OCI-LY7 (cell line): ENCODE results near the gene EMP1.

Experiments used
- EZH2phosphoT487 ChIP-seq: fragments of 200-600 bp; sonication (generic); IDR thresholded peaks from 2 replicates; pipeline ENCODE4 v1.6.1; 2018; ENCODE audit warnings: low read depth, borderline replicate concordance, mild to moderate bottlenecking, mixed run types, antibody characterized with exemption, low read length, moderate library complexity, mixed read lengths
- TF ChIP-seq, protein P1 (sequence below): fragments of 200-600 bp; sonication (generic); conservative IDR thresholded peaks from 2 replicates; pipeline ENCODE4 v1.5.1; 2014; ENCODE audit warnings: mild to moderate bottlenecking, antibody characterized with exemption, low read length, moderate library complexity, mixed read lengths

DNA sequence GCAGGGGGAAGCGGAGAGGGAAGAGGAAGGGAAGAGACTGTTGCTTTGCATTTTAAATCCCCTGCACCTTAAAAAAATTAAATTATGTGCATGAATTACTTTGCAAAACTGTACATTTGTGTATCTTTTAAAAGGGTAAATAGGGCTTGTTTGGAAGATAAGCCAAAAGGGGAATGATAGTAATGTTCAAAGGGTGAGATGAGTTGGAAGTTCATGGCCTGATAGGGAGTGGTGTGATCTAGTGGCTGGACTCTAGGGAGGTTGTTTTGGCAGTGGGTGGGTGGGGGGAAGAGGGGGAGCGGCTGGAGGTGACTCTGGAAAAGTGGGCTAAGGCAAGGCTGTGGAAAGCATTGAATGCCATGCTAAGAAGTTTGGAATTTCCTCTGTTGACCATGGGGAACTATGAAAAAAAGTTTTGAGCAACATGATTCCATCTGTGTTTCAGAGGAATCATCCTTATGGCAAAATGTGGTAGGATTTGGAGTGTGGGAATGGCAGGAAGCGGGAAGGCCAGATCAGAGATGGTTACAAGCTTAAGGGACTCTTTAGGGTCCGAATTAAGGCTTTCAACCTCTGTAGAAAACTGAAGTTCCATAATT is 25.5 kb upstream of the EMP1 start:
- TF ChIP-seq, protein P1, sequence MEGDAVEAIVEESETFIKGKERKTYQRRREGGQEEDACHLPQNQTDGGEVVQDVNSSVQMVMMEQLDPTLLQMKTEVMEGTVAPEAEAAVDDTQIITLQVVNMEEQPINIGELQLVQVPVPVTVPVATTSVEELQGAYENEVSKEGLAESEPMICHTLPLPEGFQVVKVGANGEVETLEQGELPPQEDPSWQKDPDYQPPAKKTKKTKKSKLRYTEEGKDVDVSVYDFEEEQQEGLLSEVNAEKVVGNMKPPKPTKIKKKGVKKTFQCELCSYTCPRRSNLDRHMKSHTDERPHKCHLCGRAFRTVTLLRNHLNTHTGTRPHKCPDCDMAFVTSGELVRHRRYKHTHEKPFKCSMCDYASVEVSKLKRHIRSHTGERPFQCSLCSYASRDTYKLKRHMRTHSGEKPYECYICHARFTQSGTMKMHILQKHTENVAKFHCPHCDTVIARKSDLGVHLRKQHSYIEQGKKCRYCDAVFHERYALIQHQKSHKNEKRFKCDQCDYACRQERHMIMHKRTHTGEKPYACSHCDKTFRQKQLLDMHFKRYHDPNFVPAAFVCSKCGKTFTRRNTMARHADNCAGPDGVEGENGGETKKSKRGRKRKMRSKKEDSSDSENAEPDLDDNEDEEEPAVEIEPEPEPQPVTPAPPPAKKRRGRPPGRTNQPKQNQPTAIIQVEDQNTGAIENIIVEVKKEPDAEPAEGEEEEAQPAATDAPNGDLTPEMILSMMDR = no peak
- no peak for TF ChIP-seq EZH2phosphoT487
